Measurements from ENCODE around the gene MEIS3.
A peak's percentile ranks its signal among the peaks of the same experiment; 100 is the strongest.

Gene MEIS3

GRCh38 chr19:47435883-47436417 lies 16.6 kb upstream of the MEIS3 start:
- no peak for DNase-seq (ENCODE audit: low read depth in 1 of 2, low spot score in 1 of 2)

DNA sequence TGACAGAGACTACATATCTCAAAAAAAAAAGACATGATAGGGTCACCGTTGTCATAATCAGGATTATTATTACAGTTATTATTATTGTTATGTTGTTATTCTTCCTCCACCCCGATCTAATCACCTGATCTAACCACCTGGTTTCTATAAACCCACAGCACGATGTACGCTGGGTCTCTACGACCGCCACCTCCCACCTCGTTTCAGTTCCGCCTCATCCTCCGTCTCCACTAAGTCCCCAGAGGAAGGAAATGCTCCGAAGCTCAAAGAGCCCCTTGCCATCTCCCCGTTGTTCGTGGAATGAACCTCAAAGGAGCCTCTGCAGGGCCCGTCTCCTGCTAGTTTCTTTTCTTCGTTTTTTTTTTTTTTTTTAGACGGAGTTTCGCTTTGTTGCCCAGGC lies 15.9 kb upstream of the MEIS3 start:
- no peak for DNase-seq (ENCODE audit: low read depth in 1 of 2, low spot score in 1 of 2)

- DNase-seq (ENCODE audit: low read depth in 1 of 2, low spot score in 1 of 2), result no peak
These were observed 14.8 kb upstream of the MEIS3 start for GRCh38 chr19:47434088-47434487.

DNA sequence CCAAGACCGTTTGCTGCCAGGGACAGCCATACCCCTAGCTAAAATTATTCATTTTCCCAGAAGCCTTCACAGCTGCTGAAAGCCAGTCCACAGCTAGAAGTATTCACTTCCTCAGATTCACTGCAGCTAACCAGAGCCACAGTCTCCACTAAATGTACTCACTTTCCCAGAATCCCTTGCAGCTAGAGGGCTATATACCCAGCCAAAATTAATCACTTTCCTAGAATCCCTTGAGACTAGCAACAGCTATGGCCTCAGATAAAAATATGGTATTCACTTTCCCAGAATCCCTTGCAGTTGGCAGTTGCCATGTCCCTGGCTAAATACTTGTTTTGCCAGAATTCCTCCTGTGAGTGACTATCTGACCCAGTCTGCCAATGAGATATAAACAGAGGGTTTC lies 13.8 kb upstream of the MEIS3 start:
- no peak for DNase-seq (ENCODE audit: low read depth in 1 of 2, low spot score in 1 of 2)

GRCh38 chr19:47432499-47432898 lies 13.2 kb upstream of the MEIS3 start:
- DNase-seq (ENCODE audit: low read depth in 1 of 2, low spot score in 1 of 2), result no peak

DNA sequence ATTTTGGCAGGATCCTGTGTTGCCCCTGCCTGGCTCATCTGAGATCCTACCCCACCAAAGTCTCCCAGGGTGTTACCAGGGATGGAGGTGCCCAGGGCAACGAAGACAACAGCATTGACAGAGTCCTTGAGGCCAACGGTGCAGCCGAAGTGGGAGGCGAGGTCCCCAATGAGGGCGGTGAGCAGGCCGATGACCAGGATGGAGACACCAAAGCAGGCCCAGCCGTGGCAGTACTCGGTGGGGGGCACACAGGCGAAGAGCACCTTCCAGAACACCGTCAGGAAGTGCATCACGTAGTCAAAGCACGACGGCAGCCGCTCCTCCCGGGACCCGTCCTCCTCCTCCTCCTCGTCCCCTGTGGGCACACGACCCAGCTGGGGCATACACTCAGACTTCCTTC lies 12.8 kb upstream of the MEIS3 start:
- DNase-seq (ENCODE audit: low read depth in 1 of 2, low spot score in 1 of 2), result no peak

DNA sequence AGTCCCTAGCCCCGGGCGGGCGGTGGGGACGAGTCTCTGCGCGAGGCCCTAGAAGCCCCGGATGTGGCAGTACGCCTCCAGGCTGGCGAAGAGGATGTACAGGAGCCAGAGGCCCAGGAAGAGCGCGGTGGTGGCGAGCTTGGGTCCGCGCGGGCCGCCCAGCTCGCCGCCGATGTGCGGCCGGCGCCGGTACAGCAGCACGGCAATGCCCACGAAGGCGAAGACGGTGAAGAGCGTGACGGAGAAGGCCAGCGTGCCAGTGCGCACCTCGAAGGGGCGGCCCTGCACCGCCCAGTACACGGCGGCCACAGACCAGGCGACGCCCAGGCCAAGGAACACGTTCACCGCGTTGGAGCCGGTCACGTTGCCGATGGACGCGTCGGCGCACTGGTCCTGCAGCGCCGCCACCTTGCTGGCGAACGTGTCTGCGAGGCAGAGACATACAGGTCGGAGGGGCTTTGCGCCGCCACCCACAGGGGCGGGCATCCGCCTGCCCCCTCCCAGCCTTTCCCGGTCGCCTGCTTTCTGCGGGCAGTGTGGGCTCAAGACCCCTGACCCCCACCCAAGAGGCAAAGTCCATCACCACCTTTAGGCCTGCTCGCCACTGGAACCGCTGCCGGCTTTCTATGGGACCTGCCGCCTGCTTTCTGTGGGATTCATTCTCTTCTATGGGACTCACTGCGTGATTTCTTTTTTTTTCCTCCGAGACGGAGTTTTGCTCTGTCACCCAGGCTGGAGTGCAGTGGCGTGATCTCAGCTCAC lies 10.9 kb upstream of the MEIS3 start:
- no peak for DNase-seq (ENCODE audit: low read depth in 1 of 2, low spot score in 1 of 2)

DNA sequence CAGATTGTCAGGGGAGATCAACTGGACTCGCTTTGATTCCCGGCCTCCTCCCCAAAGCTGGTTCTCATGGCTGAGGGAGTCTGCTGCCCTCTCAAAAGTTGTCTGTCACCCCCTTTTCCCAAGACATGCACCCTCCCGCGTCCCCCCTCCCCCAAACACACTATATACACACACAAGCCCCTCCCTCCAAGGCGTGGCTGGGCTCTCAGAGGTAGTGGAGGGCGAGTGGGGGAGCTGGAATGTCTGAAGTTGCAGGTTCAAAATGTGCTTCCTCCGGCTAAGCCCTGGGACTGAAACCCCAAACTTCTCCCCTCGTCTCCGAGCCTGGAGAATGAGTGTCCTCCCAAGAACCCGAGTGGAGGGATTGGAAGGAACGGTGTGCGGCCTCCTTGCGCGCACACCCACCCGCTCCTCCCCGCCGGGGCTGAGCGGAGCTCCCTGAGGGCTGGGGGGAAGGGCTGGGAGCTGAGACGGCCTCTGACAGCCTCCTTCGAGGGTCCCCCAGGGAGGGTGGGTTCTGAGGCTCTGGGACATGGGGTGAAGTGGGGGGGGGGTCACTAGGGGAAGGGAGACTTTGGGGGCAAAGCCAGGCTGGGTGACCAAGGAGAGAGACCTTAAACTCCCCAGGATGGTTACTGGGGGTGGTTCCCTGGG lies 9.9 kb upstream of the MEIS3 start:
- no peak for DNase-seq (ENCODE audit: low read depth in 1 of 2, low spot score in 1 of 2)

- DNase-seq (ENCODE audit: low read depth in 1 of 2, low spot score in 1 of 2), result peak; percentile 52 to 81
These were observed 9.0 kb upstream of the MEIS3 start for GRCh38 chr19:47428177-47428894.

- DNase-seq (ENCODE audit: low read depth in 1 of 2, low spot score in 1 of 2), result peak; percentile 49 to 64
These were observed 8.2 kb upstream of the MEIS3 start for GRCh38 chr19:47427241-47428176.

GRCh38 chr19:47423203-47423882 lies 4.0 kb upstream of the MEIS3 start:
- DNase-seq (ENCODE audit: low read depth in 1 of 2, low spot score in 1 of 2), result no peak

GRCh38 chr19:47422417-47423163 lies 3.3 kb upstream of the MEIS3 start:
- DNase-seq (ENCODE audit: low read depth in 1 of 2, low spot score in 1 of 2), result no peak

DNA sequence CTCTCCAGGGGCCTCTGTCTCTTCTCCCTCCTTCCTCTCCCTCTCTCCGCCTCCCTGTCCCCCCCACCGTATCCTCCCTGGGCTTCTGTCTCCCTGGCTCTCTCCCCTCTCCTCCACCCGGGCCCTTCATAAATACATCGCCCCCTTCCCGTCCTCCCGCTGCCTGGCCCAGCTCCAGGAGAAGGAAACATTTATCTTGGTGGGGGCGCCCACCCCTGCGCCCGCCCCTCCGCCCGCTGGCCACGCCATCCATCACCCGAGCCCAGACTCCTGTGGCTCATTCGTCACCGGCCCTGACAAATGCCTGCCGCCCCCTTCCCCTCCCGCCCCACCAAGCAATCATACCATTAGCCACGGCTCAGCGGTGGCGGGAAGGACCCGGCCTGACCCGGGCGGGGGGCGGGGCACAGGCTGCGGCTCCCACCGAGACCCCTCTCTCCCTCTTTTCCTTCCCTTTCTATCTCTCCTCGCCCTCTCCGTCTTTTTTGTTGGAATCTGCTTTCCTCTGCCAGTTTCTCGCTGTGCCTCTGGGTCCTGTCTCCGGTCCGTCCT lies 2.6 kb upstream of the MEIS3 start:
- no peak for DNase-seq (ENCODE audit: low read depth in 1 of 2, low spot score in 1 of 2)

DNA sequence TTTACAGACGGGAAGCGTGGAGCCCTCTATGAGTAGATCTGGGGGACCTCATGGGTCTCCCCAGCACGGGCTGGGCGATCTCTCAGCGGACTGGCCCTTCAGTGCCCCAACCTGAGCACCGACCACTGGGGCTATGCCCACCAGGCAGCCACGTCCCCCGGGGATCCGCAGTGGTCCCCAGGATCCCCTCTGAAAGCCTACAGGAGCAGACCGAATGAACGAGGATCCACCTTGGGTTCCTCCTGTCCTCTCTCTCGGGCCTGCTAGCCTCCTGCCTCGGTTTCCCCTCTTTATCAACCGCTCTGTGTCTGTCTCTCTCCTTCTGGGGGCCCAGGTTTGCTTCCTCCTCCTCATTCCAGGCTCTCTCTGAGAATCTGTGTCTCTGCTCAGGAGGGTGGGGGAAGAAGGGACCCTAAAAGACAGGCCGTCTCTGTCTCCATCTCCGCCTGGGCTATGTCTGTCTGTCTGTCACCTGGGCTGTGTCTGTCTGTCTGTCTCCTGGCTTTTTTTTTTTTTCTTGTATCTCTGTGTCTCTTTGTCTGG lies 2.0 kb upstream of the MEIS3 start:
- no peak for DNase-seq (ENCODE audit: low read depth in 1 of 2, low spot score in 1 of 2)

DNA sequence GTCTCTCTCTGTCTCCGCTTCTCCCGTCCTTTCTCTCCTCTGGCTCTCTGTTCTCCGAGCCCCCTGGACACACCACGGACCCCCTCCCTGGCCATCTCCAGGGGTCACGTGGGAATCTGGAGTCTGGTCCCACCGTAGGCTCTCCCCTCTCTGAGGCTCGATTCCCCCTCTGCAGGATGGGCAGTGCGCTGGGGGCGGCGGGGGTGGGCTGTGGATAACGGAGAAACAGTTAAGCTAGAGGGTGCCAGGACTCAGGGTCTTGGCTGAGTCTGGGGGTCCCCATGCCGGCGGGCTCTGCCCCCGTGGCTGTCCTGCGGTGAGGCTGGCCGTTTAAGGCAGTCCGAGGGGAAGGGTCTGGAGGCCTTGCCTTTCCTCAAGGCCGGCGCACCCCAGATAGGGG lies 462 bp upstream of the MEIS3 start:
- DNase-seq (ENCODE audit: low read depth in 1 of 2, low spot score in 1 of 2), result no peak

GRCh38 chr19:47418692-47419029 lies 666 bp downstream of the MEIS3 start:
- DNase-seq (ENCODE audit: low read depth in 1 of 2, low spot score in 1 of 2), result no peak

DNA sequence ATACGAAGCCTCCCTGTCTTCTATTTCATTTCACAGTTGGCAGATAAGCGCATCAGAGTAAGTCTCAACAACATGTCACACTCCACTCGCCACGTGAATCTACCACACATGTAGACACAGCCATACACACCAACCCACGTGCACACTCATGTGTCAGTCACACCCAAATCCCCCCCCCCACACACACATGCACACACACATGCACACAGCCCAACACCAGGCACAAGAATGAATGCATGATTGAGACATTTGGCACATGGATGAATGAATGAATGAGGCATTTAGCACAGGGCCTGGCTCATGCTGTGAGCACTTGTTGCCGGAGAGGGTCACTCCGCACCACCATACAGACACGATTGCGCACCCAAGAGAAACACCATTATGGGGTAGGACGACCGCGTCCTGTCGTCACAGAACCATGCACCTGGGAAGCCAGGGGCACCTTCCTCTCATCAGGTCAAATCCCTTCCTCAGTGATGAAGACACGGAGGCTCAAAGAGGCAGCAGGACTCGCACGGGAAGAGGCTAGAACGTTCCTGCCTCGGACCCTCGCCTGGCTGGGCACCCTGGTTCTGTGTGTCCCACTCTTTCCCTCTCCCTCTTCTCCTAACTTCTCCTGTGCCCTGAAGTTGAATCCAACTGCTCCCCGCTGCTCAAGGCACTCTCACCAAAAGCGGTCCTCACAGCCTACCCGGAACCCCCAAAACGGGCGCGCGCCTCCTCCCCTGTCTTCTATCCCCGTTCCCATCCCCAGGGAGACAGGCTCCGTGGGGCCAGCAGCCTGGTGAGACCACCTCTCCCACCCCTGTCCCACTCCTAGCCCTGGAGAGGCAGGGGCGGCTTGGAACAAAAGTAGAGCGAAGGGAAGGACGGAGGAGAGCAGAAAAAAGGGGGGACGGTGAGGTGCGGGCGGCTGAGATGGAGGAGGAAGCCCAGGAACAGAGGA lies 1.3 kb downstream of the MEIS3 start:
- DNase-seq (ENCODE audit: low read depth in 1 of 2, low spot score in 1 of 2), result no peak

DNA sequence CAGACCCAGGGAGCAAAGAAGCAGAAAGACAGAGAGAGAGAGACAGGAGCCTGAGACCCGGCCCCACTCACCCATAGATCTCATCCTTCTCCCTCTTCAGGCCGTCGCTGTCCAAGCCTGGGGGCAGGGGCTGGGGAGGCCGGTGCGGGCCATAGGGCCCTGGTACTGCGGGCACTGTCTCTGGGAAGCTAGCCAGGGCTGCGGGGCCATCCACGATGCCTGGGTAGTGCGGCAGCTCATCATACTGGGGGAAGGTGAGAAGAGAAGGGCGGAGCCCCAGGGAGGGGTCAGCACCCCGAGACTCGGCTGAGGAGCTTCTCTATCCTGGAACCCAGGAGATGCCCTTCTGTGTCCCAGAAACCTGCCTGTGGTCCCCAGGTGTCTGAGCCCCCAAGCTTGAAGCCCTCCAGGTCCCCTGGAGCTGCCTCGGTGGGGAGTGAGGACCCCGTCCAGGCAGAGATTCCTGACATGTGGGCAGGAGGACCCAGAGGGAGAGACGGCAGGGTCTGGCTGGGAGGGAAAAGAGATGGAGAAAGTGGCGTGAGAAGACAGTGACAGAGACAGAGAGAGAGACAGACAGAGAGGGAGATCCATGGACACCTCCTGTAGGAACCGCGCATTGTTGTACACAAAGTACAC lies 2.1 kb downstream of the MEIS3 start:
- no peak for DNase-seq (ENCODE audit: low read depth in 1 of 2, low spot score in 1 of 2)
